Ramos (cell line): ENCODE data around the gene SPRY1.

Source experiments
- in situ Hi-C: fragments of 300-500 bp; cut with MboI; formaldehyde crosslinking; loops from one replicate; pipeline ENCODE4 v1.14.3; 2022; ENCODE audit warnings: low sequenced_read_pairs; ENCODE audit not compliant: unreplicated experiment

SPRY1 gene

DNA sequence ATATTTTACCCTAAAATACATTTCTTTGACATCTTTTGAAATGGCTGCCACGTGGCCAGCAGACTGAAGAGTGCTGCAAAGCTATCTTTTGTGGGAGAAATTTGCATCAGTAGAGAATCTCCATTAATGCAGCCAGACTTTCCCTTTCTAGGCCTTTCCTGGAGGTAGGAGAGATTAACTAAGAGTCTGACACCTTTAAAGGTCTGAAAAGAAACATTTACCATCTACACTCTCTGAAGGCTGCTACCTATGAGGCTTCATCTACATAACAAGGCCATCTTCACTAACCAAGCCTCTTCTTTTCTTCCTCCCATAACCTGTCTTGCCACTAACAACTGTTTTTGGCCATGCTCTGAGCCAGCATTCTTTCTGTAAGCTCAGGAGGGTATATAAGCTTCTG, 17.8 kb upstream of the SPRY1 start:
- in situ Hi-C loops: no loop called here

- in situ Hi-C loops: no loop called here
These were observed 17.2 kb upstream of the SPRY1 start for GRCh38 chr4:123379392-123379791.

GRCh38 chr4:123380728-123381716, 15.6 kb upstream of the SPRY1 start:
- in situ Hi-C loops: no loop called here

GRCh38 chr4:123381996-123382395, 14.6 kb upstream of the SPRY1 start:
- in situ Hi-C loops: no loop called here

DNA sequence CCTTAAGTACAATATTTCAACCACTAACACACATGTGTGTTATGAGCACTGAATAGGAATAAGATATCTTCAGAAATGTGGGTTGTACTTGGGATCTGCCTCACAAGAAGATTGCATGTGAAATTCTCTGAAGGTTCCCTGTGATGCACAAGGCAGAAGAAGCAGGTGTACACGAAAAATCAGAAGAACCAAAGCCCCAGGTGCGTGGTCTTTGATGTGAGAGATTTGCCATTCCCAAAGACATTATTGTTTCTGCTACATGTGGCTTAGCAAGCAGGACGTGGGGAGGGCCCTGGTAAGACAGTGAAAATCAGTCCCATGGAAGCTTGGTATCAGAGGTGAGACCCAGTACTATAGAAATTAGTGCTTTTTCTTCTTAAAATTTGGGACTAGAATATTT, 13.0 kb upstream of the SPRY1 start:
- in situ Hi-C loops: no loop called here

GRCh38 chr4:123386609-123387008, 10.0 kb upstream of the SPRY1 start:
- in situ Hi-C loops: no loop called here

- in situ Hi-C loops: no loop called here
These were observed 5.6 kb upstream of the SPRY1 start for GRCh38 chr4:123390846-123391456.

DNA sequence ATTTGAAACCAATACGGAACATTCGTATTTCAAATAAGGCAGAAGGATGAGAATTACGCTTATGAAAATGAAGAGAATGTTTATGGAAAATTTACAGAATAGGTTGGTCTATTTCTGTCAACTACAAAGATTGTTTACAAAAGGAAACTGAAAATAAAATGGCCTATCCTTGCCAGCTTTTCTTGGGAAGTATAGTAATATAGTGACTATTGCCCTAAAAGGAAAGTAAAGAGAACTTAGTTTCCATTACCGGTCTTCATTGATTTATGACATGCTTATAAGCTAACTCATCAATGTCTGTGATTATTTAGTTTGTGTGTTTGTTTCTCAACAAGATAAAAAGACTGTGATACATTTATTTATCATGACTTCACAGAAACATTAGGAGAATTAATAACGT, 2.9 kb upstream of the SPRY1 start:
- in situ Hi-C loops: no loop called here

DNA sequence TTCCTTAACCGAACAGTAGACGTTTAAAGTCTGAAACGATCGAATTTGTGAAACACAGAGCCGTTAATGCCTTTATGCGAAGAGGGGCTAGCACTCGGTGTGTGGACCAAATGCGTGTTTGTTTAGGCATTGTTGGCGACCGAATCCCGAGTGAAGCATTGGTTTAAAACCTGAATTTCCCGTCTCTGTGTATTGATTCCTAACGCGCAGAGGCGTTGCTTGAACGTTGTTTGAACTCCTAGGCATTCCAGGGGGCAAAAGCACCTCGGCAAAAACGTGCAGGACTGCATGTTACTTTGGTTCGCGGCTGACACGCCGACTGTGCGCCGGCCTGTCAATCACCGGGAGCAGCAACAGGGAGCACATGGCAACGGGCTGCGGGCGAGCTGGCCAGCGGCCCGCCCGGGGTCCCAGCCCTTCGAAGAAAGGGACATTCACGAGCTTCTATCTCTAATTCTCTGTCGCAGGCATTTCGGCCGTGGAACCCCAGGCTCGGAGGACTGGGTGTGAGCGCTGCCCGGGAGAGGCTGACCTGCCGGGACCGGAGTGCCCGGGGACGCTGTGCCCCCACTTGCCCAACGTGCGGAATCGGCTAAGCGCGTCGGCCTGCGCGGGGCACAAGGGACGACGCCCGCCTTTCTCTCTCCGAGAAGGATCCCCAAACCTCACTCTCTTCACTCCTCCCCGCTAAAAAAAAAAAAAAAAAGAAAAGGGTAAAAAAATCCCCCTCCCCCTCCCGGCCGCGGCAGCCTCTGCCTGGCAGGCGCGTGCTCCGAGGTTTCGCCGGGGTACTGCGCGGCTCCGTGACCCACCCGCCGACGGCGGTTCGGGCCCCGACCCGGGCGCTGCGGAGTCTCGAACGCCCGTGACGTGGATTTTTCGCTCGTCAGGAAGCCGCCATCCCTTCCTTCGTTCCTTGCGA, 810 bp downstream of the SPRY1 start:
- in situ Hi-C loops: no loop called here

GRCh38 chr4:123398066-123398852, 1.7 kb downstream of the SPRY1 start:
- in situ Hi-C loops: no loop called here

DNA sequence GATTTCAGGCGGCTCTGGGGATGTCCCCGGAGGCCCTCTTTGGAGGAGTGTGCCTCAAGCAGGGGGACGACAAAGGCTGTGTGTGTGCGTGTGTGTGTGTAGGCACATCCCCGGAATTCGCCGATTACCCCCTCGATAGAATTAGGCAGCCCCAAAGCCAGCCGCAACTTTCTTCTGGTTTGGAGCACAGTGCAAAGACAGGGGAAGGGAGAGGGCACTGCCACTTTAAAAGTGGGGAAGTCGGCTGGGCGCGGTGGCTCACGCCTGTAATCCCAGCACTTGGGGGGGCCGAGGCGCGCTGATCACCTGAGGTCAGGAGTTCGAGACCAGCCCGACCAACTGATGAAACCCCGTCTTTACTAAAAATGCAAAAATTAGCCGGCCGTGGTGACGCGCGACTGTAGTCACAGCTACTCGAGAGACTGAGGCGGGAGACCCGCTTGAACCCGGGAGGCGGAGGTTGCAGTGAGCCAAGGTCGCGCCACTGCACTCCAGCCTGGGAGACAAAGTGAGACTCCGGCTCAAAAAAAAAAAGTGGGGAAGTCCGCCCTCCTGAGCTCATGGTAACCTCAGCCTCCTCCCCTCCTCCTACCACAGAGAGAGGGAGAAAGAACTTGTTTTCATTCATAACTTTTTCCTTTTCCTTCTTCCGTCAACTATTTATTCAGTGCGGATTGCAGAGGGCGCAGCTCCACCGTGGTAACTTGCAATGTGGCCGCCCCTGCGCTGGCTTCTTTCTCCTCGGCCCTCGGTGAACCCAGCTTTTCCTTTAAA, 2.4 kb downstream of the SPRY1 start:
- in situ Hi-C loops: no loop called here

GRCh38 chr4:123399627-123400358, 3.2 kb downstream of the SPRY1 start:
- in situ Hi-C loops: no loop called here

- in situ Hi-C loops: no loop called here
These were observed 4.9 kb downstream of the SPRY1 start for GRCh38 chr4:123401271-123402120.

DNA sequence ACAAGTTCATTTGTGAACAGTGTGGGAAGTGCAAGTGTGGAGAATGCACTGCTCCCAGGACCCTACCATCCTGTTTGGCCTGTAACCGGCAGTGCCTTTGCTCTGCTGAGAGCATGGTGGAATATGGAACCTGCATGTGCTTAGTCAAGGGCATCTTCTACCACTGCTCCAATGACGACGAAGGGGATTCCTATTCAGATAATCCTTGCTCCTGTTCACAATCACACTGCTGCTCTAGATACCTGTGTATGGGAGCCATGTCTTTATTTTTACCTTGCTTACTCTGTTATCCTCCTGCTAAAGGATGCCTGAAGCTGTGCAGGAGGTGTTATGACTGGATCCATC, 5.5 kb downstream of the SPRY1 start:
- in situ Hi-C loops: no loop called here

DNA sequence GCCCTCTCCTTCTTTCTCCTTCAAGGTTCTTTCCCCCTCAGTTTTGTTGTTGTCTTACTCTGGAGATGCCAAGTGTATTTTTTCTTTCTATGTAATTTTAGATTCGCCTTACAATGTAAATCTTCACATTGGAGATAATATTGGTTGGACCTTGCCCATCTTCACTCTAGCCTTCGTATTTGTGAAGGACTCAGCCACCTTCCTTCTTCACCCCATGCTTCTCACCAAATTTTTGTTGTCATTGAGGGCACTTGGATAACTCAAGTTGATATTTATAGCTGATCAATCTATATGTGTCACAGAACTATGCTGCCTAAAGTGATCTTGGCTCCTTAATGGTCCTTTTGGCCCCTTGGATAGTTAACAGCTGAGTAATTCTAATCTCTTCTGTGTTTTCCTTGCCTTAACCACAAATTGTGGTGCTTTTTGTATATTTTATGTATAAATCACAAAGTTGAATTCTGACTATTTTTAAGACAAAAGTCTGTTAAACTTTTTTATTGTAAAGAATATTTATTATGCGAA, 6.5 kb downstream of the SPRY1 start:
- in situ Hi-C loops: no loop called here

GRCh38 chr4:123404533-123404932, 7.9 kb downstream of the SPRY1 start:
- in situ Hi-C loops: no loop called here

DNA sequence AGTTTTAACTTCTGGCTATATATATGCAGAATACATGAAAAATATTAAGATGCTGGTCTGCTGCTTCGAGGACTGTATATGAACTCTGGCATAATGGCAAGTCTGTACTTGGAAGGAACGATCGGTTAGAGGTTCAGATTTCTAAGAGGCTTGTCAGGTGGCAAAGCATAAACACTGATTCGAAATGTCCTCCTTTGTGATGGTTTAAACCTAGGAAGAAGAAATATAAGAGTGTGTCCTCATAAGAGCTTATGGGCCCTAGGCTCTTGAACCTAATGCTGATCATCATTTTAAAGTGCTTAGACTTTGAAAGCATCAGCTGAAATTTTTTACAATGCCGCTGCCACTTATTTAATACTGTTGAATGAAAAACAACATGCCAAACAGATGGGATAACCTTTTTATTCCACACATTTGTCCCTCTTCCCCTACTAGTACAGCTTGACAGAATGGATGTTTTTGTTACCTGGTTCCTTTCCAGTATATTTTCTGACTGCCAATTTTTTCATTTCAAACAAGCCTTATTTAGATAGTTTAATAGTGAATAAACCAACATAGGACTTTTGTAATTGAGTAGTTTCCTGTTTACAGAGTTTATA, 8.8 kb downstream of the SPRY1 start:
- in situ Hi-C loops: no loop called here
